Adrenal gland (tissue), 5 donors: ENCODE data around the gene MBLAC1.

Experiments used
- CTCF ChIP-seq, 6 experiments: fragments of 450-650 bp in 4 of 6; fragments of 200-600 bp in 2 of 6; sonication (generic) in 1 of 6; IDR thresholded peaks; 1 replicate in 5 of 6; 2 replicates in 1 of 6; pipeline versions ENCODE4 v1.5.1 to v1.8.0; 2016 to 2021; ENCODE audit warnings: antibody characterized with exemption in 6 of 6, mild to moderate bottlenecking in 2 of 6, moderate library complexity in 1 of 6
- POLR2A ChIP-seq, 2 donors: fragments of 450-650 bp; IDR thresholded peaks; one replicate each; pipeline ENCODE4 v1.6.1; 2017; ENCODE audit warnings: antibody characterized with exemption in 2 of 2, mild to moderate bottlenecking in 2 of 2, moderate library complexity in 1 of 2
- donor health status: DM: no; HTN: no; CAD: no.

- TF ChIP-seq POLR2A (IDR thresholded peaks at IDR 0.05) (no peak), CTCF (IDR thresholded peaks at IDR 0.05) (no peak)
These were observed 33.3 kb downstream of the MBLAC1 start for GRCh38 chr7:100160067-100160466.
